ENCODE measurements around the gene CNTNAP1. TPM values are rescaled to one million over a fixed set of nuclear protein-coding genes. Genes with fewer than 3 reads are reported as not detected.

CNTNAP1 gene
- total RNA-seq, 1 experiment from 2014 or later: 4.6 TPM

GRCh38 chr17:42743595-42744282 is 61.4 kb downstream of the CNTNAP1 start:
- Histone ChIP-seq H3K27me3 (ENCODE audit: low read length) (no peaks in the 10 kb centered on the region), H3K79me2 (ENCODE audit: low read length) (peaks cover 5% of the 10 kb centered on the region), H3K27ac (ENCODE audit: low read length) (peak overlapping the region; percentile 46; the same call in 1 of the 2 replicates), H3K4me3 (ENCODE audit: low read length) (peak overlapping the region; percentile 65), H4K20me1 (ENCODE audit: low read length) (no peaks in the 10 kb centered on the region), H3F3A (ENCODE audit: low read length, unreplicated experiment) (no peaks in the 10 kb centered on the region), H3K9ac (ENCODE audit: low read length) (peak overlapping the region; percentile 66), H3K4me2 (ENCODE audit: low read length) (peak overlapping the region; percentile 83), H3K9me2 (replicated peaks; ENCODE audit: low read length) (no peaks in the 10 kb centered on the region), H3K36me3 (ENCODE audit: low read depth, low read length) (no peaks in the 10 kb centered on the region), H3K4me1 (ENCODE audit: insufficient read depth, low read length) (peaks cover 2% of the 10 kb centered on the region), H2AFZ (ENCODE audit: low read length) (peak overlapping the region; percentile 78), H3K9me3 (ENCODE audit: low read length) (no peaks in the 10 kb centered on the region)
- no peak for TF ChIP-seq EZH2 (IDR thresholded peaks at IDR 0.05; ENCODE audit: low read length, unreplicated experiment)
- TF ChIP-seq, protein P1, sequence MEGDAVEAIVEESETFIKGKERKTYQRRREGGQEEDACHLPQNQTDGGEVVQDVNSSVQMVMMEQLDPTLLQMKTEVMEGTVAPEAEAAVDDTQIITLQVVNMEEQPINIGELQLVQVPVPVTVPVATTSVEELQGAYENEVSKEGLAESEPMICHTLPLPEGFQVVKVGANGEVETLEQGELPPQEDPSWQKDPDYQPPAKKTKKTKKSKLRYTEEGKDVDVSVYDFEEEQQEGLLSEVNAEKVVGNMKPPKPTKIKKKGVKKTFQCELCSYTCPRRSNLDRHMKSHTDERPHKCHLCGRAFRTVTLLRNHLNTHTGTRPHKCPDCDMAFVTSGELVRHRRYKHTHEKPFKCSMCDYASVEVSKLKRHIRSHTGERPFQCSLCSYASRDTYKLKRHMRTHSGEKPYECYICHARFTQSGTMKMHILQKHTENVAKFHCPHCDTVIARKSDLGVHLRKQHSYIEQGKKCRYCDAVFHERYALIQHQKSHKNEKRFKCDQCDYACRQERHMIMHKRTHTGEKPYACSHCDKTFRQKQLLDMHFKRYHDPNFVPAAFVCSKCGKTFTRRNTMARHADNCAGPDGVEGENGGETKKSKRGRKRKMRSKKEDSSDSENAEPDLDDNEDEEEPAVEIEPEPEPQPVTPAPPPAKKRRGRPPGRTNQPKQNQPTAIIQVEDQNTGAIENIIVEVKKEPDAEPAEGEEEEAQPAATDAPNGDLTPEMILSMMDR (conservative IDR thresholded peaks at IDR 0.05; ENCODE audit: low read depth, low read length): 0 out of 2 replicates have a peak, but pooled peaks have one; percentile 28
- DNase-seq (no peak), ATAC-seq (no peak)
- CTCF ChIA-PET: no interaction called here
- BruUV-seq (replicated peaks): no TSS peak
- POLR2A ChIA-PET (ENCODE audit: unreplicated experiment): interaction anchor here (0.6 kb wide), 1 partner anchor 17 kb away, joined by 4 read pairs; no protein-coding TSS in a partner anchor
- intact Hi-C loops (cut with micrococcal nuclease): loop anchor here (1.0 kb wide), 1 partner anchor 20 kb away; no protein-coding TSS in a partner anchor

DNA sequence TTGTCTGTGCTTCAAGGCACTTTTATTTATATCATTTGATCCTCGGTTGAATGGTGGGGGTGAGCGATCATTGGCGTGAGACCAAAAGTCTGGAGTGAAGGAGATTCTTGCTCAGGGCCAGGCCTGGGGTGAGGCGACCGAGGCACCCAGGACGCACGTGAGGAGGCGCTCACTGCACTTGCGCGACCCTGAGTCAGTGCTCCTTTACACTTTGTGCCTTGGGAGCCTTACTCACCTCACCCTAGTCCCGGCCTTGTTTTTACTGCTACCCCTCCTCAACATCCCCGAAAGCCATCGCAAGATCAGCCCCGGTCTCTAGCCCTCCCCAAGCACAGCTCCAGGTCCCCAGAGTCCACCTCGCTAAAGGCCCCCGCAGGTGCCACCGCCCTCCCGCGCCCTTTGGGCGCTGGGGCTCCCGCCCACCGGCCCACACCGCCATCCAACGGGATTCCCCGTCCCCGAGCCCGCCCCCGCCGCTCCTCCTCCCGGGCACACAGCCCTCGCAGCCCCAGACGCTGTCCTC is 62.0 kb downstream of the CNTNAP1 start:
- Histone ChIP-seq H3K9me2 (replicated peaks; ENCODE audit: low read length) (no peaks in the 10 kb centered on the region), H3K36me3 (ENCODE audit: low read depth, low read length) (no peaks in the 10 kb centered on the region), H4K20me1 (ENCODE audit: low read length) (no peaks in the 10 kb centered on the region), H3K4me3 (ENCODE audit: low read length) (peak overlapping the region; percentile 65), H3K79me2 (ENCODE audit: low read length) (peaks cover 5% of the 10 kb centered on the region), H3K27ac (ENCODE audit: low read length) (peak overlapping the region; percentile 46), H3K9ac (ENCODE audit: low read length) (peak overlapping the region; percentile 66), H3K27me3 (ENCODE audit: low read length) (no peaks in the 10 kb centered on the region), H3K4me1 (ENCODE audit: insufficient read depth, low read length) (peaks cover 7% of the 10 kb centered on the region), H3K4me2 (ENCODE audit: low read length) (peak overlapping the region; percentile 83), H3F3A (ENCODE audit: low read length, unreplicated experiment) (no peaks in the 10 kb centered on the region), H2AFZ (ENCODE audit: low read length) (peak overlapping the region; percentile 78), H3K9me3 (ENCODE audit: low read length) (no peaks in the 10 kb centered on the region)
- DNase-seq (peak; percentile 44), ATAC-seq (peak; percentile 85)
- intact Hi-C loops (cut with micrococcal nuclease): loop anchor here (1.0 kb wide), 1 partner anchor 19 kb away; no protein-coding TSS in a partner anchor
- TSS peak; percentile 56 for BruUV-seq (replicated peaks)
- CTCF ChIA-PET: no interaction called here
- POLR2A ChIA-PET (ENCODE audit: unreplicated experiment): no interaction called here
- TF ChIP-seq, protein P1 (conservative IDR thresholded peaks at IDR 0.05; ENCODE audit: low read depth, low read length): peak; percentile 14; the same call in 1 of the 2 replicates
- no peak for TF ChIP-seq EZH2 (IDR thresholded peaks at IDR 0.05; ENCODE audit: low read length, unreplicated experiment)

Data from PC-3 (cell line).